GM10266 (cell line): Measurements from ENCODE around the gene LGMN.

Experiments used
- DNase-seq: peaks from one replicate; pipeline ENCODE4 v3.0.0; 2012; ENCODE audit errors: extremely low spot score
- TF ChIP-seq, protein P1 (sequence below): IDR thresholded peaks from 2 replicates; pipeline ENCODE4 v1.5.1; 2012; ENCODE audit warnings: mild to moderate bottlenecking, low read depth; ENCODE audit not compliant: control insufficient read depth, insufficient read depth; ENCODE audit errors: missing control alignments

LGMN gene

GRCh38 chr14:92659765-92660561 is 88.5 kb downstream of the LGMN start:
- DNase-seq = no peak
- TF ChIP-seq, protein P1, sequence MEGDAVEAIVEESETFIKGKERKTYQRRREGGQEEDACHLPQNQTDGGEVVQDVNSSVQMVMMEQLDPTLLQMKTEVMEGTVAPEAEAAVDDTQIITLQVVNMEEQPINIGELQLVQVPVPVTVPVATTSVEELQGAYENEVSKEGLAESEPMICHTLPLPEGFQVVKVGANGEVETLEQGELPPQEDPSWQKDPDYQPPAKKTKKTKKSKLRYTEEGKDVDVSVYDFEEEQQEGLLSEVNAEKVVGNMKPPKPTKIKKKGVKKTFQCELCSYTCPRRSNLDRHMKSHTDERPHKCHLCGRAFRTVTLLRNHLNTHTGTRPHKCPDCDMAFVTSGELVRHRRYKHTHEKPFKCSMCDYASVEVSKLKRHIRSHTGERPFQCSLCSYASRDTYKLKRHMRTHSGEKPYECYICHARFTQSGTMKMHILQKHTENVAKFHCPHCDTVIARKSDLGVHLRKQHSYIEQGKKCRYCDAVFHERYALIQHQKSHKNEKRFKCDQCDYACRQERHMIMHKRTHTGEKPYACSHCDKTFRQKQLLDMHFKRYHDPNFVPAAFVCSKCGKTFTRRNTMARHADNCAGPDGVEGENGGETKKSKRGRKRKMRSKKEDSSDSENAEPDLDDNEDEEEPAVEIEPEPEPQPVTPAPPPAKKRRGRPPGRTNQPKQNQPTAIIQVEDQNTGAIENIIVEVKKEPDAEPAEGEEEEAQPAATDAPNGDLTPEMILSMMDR = no peak

DNA sequence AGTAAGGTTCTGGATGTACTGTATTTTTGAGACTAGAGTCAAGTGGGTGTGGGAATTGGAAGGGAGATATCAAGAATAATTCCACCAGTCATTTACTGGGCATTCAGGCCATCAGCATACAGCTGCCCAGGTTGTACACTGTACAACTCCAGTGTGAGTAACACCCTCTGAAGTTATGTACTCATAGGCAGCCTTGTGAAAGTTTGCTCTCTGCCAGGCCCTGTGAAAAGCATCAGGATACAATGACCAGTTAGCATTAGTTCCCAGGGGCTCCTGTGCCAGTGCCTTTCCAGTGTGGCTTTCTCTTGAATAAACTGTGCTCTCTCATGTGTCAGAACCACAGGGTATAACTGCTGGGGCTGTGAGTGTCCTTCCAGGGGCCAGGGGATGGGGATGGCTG is 89.7 kb downstream of the LGMN start:
- no peak for DNase-seq
- TF ChIP-seq, protein P1 = no peak

GRCh38 chr14:92658160-92658559 is 90.3 kb downstream of the LGMN start:
- TF ChIP-seq, protein P1 = no peak
- DNase-seq = no peak

DNA sequence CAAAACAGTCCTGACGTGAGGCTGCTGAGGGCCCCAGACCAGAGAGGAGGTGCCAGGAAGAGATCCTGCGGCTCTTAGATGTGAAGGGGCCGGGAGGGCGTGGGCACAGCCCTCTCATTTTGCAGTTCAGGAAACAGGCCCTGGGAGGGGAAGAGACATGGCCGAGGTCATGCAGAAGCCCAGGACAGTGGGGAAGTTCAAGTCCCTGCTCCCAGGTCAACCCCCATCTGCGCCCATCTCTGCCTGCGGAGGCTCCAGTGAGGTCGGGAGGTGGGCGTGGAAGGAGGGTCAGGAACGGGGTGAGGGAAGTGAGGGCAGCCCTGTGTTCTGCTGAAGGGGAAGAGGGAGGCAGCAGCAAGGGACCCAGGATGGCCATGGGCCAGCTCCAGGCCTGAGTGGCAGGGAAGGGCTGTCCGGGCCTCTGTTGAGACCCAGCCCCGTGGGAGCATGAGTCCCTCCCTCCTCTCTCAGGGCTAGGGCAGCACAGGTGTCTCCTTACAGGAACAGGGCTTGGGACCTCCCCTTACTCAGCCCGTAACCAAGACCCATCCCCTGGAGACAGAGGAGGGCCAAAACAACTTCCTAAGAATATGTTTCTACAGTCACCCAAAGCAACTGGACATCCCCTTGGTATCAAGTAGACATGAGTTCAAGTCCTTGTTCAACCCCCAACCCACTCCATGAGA is 90.8 kb downstream of the LGMN start:
- DNase-seq = no peak
- TF ChIP-seq, protein P1 = no peak

DNA sequence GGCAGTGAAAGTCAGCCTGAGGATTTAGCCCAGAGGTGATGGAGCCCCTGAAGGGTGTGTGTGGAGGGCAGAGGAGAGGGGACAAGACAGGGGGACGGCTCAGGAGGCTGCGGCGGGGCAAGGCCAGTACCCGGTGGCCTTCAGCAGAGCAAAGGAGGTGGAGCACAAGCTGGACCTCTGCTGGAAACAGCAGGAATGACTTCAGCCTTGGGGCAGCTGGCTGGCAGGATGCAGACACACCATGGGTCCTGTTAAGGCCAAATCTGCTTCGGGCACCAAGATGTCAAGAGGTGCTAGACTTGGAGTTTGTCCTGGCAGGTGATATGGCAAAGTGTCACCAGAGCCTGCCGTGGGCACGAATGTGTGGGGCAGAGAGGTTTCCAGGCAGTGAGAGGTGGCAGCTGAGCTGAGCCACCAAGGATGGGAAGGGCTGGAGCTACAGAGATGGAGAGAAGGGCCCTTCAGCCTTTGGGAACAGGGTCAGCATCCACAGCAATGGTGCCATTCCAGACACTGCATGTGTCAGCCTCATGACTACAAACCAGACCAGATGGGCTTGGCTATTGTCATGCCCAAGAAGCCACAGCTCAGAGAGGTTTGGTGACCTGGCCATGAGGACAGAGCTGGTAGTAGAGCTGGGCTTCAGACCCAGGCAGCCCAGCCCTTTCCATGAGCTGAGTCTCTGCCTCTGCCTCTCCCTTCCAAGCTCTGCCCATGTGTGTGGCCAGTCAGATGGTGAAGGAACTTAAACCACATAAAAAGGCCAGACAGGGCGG is 91.9 kb downstream of the LGMN start:
- DNase-seq = no peak
- TF ChIP-seq, protein P1 = peak; percentile 18

- TF ChIP-seq, protein P1 = no peak
Observed at GRCh38 chr14:92655419-92656201, 92.8 kb downstream of the LGMN start.

More at GRCh38 chr14:92655419-92656201, 92.8 kb downstream of the LGMN start:
- DNase-seq = no peak
